ENCODE results near the gene ZNF85.
"Not testable (repeated sequence)": the region's sequence is repeated elsewhere in the genome, so short reads cannot be mapped to it uniquely, and the experiment has no call there.

The ZNF85 gene

GRCh38 chr19:20923077-20923871 lies at the start of gene ZNF85:
ZNF85 (plus strand) TSS chr19:20923251; CDS start chr19:20923401, 150 bp downstream.
- DNase-seq (ENCODE audit: low read depth in 2 of 2): peak; percentile 71 to 82

GRCh38 chr19:20879501-20879900 lies 43.5 kb upstream of the ZNF85 start:
- DNase-seq (ENCODE audit: low read depth in 2 of 2): no peak

- DNase-seq (ENCODE audit: low read depth in 2 of 2): no peak
Observed at GRCh38 chr19:20912973-20913372, 10.1 kb upstream of the ZNF85 start.

GRCh38 chr19:20925481-20925880 lies 2.4 kb downstream of the ZNF85 start:
- DNase-seq (ENCODE audit: low read depth in 2 of 2): no peak

GRCh38 chr19:20926796-20927195 lies 3.7 kb downstream of the ZNF85 start:
- DNase-seq (ENCODE audit: low read depth in 2 of 2): no peak

GRCh38 chr19:20928371-20928770 lies 5.3 kb downstream of the ZNF85 start:
- no peak for DNase-seq (ENCODE audit: low read depth in 2 of 2)

GRCh38 chr19:20936322-20936947 lies 13.4 kb downstream of the ZNF85 start:
- DNase-seq (ENCODE audit: low read depth in 2 of 2): not testable (repeated sequence)

- not testable (repeated sequence) for DNase-seq (ENCODE audit: low read depth in 2 of 2)
Observed at GRCh38 chr19:20952561-20953095, 29.6 kb downstream of the ZNF85 start.

GRCh38 chr19:20964798-20965197 lies 41.7 kb downstream of the ZNF85 start:
- DNase-seq (ENCODE audit: low read depth in 2 of 2): no peak

GRCh38 chr19:20968092-20968491 lies 45.0 kb downstream of the ZNF85 start:
- DNase-seq (ENCODE audit: low read depth in 2 of 2): no peak

GRCh38 chr19:20969498-20969897 lies 46.4 kb downstream of the ZNF85 start:
- no peak for DNase-seq (ENCODE audit: low read depth in 2 of 2)

GRCh38 chr19:20969898-20970297 lies 46.8 kb downstream of the ZNF85 start:
- DNase-seq (ENCODE audit: low read depth in 2 of 2): no peak

- not testable (repeated sequence) for DNase-seq (ENCODE audit: low read depth in 2 of 2)
Observed at GRCh38 chr19:20992788-20993187, 69.7 kb downstream of the ZNF85 start.

- DNase-seq (ENCODE audit: low read depth in 2 of 2): peak; percentile 59 to 64
Observed at GRCh38 chr19:20999731-21000352, 76.8 kb downstream of the ZNF85 start.
